CD4-positive, alpha-beta memory T cell (primary cell): ENCODE measurements around the gene NAALADL2. TPM values are rescaled to one million over a fixed set of nuclear protein-coding genes. Genes with fewer than 3 reads are reported as not detected.
"Not testable (repeated sequence)": the region's sequence is repeated elsewhere in the genome, so short reads cannot be mapped to it uniquely, and the experiment has no call there.

Experiments
- CTCF ChIA-PET: fragments of 350-600 bp; sonication (Branson Sonifier 250); formaldehyde crosslinking; loops from one replicate; lab custom pipeline; 2021; ENCODE audit warnings: inconsistent platforms; ENCODE audit not compliant: partially characterized antibody; lab: Charles Lee
- POLR2A ChIA-PET: fragments of 350-600 bp; sonication (Branson Sonifier 250); formaldehyde crosslinking; loops from one replicate; lab custom pipeline; 2021; ENCODE audit not compliant: partially characterized antibody; lab: Charles Lee
- DNase-seq, 5 donors: peaks; one replicate each; pipeline versions ENCODE4 v3.0.0 to v3.0.0-alpha.2; 2020 to 2022; ENCODE audit warnings: mixed read lengths in 1 of 5
- H3K27ac ChIP-seq: one replicate; pipeline ENCODE4 v1.7.0; 2013; ENCODE audit warnings: low read depth, low read length
- H3K27me3 ChIP-seq: 2 replicates; pipeline ENCODE4 v1.7.0; 2013; ENCODE audit warnings: mild to moderate bottlenecking, low read length, moderate library complexity; ENCODE audit not compliant: insufficient read depth
- H3K36me3 ChIP-seq: 2 replicates; pipeline ENCODE4 v1.7.0; 2013; ENCODE audit warnings: mild to moderate bottlenecking, low read length, moderate library complexity; ENCODE audit not compliant: insufficient read depth
- H3K4me1 ChIP-seq: 2 replicates; pipeline ENCODE4 v1.7.0; 2013; ENCODE audit warnings: mild to moderate bottlenecking, low read length, moderate library complexity; ENCODE audit not compliant: insufficient read depth
- H3K4me3 ChIP-seq, 2 donors: one replicate each; pipeline ENCODE4 v1.7.0; 2013; ENCODE audit warnings: low read length in 2 of 2, mild to moderate bottlenecking in 1 of 2
- H3K9me3 ChIP-seq, 2 donors: one replicate each; pipeline ENCODE4 v1.7.0; 2013; ENCODE audit warnings: low read length in 2 of 2, control low read depth in 1 of 2; ENCODE audit not compliant: control insufficient read depth in 1 of 2
- H3K27ac Mint-ChIP-seq, 7 donors: one replicate each; pipeline ENCODE4 v1.8.0; 2020 to 2021; ENCODE audit warnings: mixed read lengths in 7 of 7, mild to moderate bottlenecking in 6 of 7, inconsistent platforms in 3 of 7, moderate library complexity in 3 of 7
- H3K27me3 Mint-ChIP-seq, 2 donors: one replicate each; pipeline ENCODE4 v1.8.0; 2020 to 2021; ENCODE audit warnings: mixed read lengths in 2 of 2
- H3K36me3 Mint-ChIP-seq, 2 donors: one replicate each; pipeline ENCODE4 v1.8.0; 2020 to 2021; ENCODE audit warnings: mixed read lengths in 2 of 2, inconsistent platforms in 1 of 2, mild to moderate bottlenecking in 1 of 2
- H3K4me1 Mint-ChIP-seq, 4 donors: one replicate each; pipeline ENCODE4 v1.8.0; 2020 to 2021; ENCODE audit warnings: mixed read lengths in 4 of 4, mild to moderate bottlenecking in 1 of 4
- H3K4me3 Mint-ChIP-seq, 8 donors: one replicate each; pipeline ENCODE4 v1.8.0; 2020 to 2021; ENCODE audit warnings: mixed read lengths in 8 of 8, mild to moderate bottlenecking in 7 of 8, moderate library complexity in 6 of 8, inconsistent platforms in 3 of 8
- H3K9me3 Mint-ChIP-seq, 8 donors: one replicate each; pipeline ENCODE4 v1.8.0; 2020 to 2021; ENCODE audit warnings: mixed read lengths in 8 of 8, mild to moderate bottlenecking in 5 of 8, inconsistent platforms in 3 of 8, moderate library complexity in 1 of 8
- intact Hi-C: fragments of 100-400 bp; cut with micrococcal nuclease; formaldehyde crosslinking; loops from one replicate; pipeline ENCODE4 v1.15.1; 2023
- polyA plus RNA-seq, 2 donors: library from polyadenylated mRNA; unstranded; fragments of 300-500 nt; fragmentation: Illumina TruSeq; gene quantifications; one replicate each; pipeline ENCODE4 v1.2.3, GENCODE V29; 2021
- total RNA-seq, 2 experiments: library from RNA; stranded (reverse); gene quantifications; one replicate each; pipeline ENCODE4 v1.2.3, GENCODE V29; 2021

The NAALADL2 gene
- total and polyA plus RNA-seq, 4 experiments from 2014 or later = not detected

DNA sequence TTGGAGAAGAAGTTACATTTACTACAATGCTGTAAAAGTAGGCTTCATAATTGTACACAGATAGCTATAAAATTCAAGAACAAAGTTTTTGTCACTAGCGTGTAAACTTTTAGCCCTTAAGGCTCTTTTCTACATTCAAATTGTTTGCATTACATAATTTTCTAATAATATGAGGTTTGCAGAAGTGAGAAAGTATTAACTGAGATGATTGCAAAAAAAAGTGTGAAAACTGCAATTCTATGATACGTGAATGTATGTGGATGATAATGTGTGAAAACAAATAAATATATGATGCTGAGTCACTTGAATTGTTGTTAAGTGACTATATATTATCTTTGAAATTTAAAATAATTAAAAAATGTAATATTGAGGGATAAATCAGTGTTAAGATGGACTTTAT is 557.5 kb downstream of the NAALADL2 start:
- Mint-ChIP-seq H3K4me1 (no peaks in the 10 kb centered on the region), H3K4me3 (no peak overlapping the region), H3K27ac (no peak overlapping the region), H3K9me3 (peaks cover 0 to 7% (median 3%) of the 10 kb centered on the region in 8 donors), H3K36me3 (no peaks in the 10 kb centered on the region), H3K27me3 (no peaks in the 10 kb centered on the region)
- H3K4me1 ChIP-seq = no peaks in the 10 kb centered on the region
- no peaks in the 10 kb centered on the region for H3K27me3 ChIP-seq
- no peak overlapping the region for H3K27ac ChIP-seq
- DNase-seq = no peak
- intact Hi-C loops = no loop called here
- POLR2A ChIA-PET = no interaction called here
- no peaks in the 10 kb centered on the region for H3K36me3 ChIP-seq
- H3K4me3 ChIP-seq = no peak overlapping the region
- CTCF ChIA-PET = no interaction called here
- H3K9me3 ChIP-seq = no peaks in the 10 kb centered on the region

GRCh38 chr3:175417426-175417825 is 558.3 kb downstream of the NAALADL2 start:
- H3K4me1 Mint-ChIP-seq = no peaks in the 10 kb centered on the region
- DNase-seq = no peak
- no peaks in the 10 kb centered on the region for H3K27me3 Mint-ChIP-seq
- CTCF ChIA-PET = no interaction called here
- no peak overlapping the region for H3K27ac Mint-ChIP-seq
- H3K27me3 ChIP-seq = no peaks in the 10 kb centered on the region
- intact Hi-C loops = no loop called here
- no peak overlapping the region for H3K4me3 Mint-ChIP-seq
- no peaks in the 10 kb centered on the region for H3K36me3 ChIP-seq
- POLR2A ChIA-PET = no interaction called here
- no peaks in the 10 kb centered on the region for H3K9me3 ChIP-seq
- H3K36me3 Mint-ChIP-seq = no peaks in the 10 kb centered on the region
- peaks cover 0 to 5% (median 4%) of the 10 kb centered on the region in 8 donors for H3K9me3 Mint-ChIP-seq
- no peak overlapping the region for H3K27ac ChIP-seq
- no peaks in the 10 kb centered on the region for H3K4me1 ChIP-seq
- no peak overlapping the region for H3K4me3 ChIP-seq

DNA sequence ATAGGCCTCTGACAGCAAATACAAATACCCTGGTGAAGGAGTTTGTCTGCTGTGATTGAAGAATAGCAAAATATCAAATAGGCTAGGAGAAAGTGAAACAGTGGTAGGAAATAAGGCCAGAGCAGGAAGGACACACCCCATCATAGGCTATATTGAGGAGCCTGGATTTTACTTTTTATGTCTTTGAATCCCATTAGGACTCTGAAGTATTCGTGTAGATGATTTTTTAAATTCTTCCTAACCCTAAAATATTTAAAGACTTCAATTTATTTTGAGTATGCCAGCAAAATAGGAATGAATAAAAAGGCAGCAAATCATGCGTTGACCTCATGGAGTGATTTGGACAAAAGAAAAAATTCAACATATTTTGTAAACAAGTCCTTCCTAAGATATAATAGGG is 562.8 kb downstream of the NAALADL2 start:
- POLR2A ChIA-PET = no interaction called here
- H3K36me3 Mint-ChIP-seq = no peaks in the 10 kb centered on the region
- no peaks in the 10 kb centered on the region for H3K27me3 Mint-ChIP-seq
- Histone ChIP-seq H3K27me3 (no peaks in the 10 kb centered on the region), H3K27ac (no peak overlapping the region), H3K9me3 (no peaks in the 10 kb centered on the region), H3K4me3 (no peak overlapping the region), H3K36me3 (no peaks in the 10 kb centered on the region), H3K4me1 (no peaks in the 10 kb centered on the region)
- H3K4me3 Mint-ChIP-seq = no peak overlapping the region
- intact Hi-C loops = no loop called here
- DNase-seq = no peak
- H3K27ac Mint-ChIP-seq = no peak overlapping the region
- CTCF ChIA-PET = no interaction called here
- H3K4me1 Mint-ChIP-seq = no peaks in the 10 kb centered on the region
- H3K9me3 Mint-ChIP-seq = peaks cover 0 to 9% (median 5%) of the 10 kb centered on the region in 8 donors

GRCh38 chr3:175422744-175423143 is 563.6 kb downstream of the NAALADL2 start:
- Mint-ChIP-seq H3K36me3 (no peaks in the 10 kb centered on the region), H3K9me3 (peaks cover 0 to 9% (median 4%) of the 10 kb centered on the region in 8 donors), H3K4me3 (no peak overlapping the region), H3K27me3 (no peaks in the 10 kb centered on the region), H3K4me1 (no peaks in the 10 kb centered on the region), H3K27ac (no peak overlapping the region)
- H3K27me3 ChIP-seq = no peaks in the 10 kb centered on the region
- CTCF ChIA-PET = no interaction called here
- H3K4me1 ChIP-seq = no peaks in the 10 kb centered on the region
- H3K36me3 ChIP-seq = no peaks in the 10 kb centered on the region
- POLR2A ChIA-PET = no interaction called here
- no peak overlapping the region for H3K27ac ChIP-seq
- no peaks in the 10 kb centered on the region for H3K9me3 ChIP-seq
- DNase-seq = no peak
- intact Hi-C loops = no loop called here
- H3K4me3 ChIP-seq = no peak overlapping the region

DNA sequence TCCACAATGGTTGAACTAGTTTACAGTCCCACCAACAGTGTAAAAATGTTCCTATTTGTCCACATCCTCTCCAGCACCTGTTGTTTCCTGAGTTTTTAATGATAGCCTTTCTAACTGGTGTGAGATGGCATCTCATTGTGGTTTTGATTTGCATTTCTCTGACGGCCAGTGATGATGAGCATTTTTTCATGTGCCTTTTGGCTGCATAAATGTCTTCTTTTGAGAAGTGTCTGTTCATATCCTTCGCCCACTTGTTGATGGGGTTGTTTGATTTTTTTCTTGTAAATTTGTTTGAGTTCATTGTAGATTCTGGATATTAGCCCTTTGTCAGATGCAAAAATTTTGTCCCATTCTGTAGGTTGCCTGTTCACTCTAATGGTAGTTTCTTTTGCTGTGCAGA is 564.7 kb downstream of the NAALADL2 start:
- H3K27ac ChIP-seq, H3K27ac Mint-ChIP-seq, CTCF ChIA-PET, H3K27me3 ChIP-seq, H3K4me1 ChIP-seq, H3K9me3 Mint-ChIP-seq, DNase-seq, H3K4me1 Mint-ChIP-seq, H3K27me3 Mint-ChIP-seq, H3K36me3 Mint-ChIP-seq, H3K9me3 ChIP-seq, H3K4me3 Mint-ChIP-seq, H3K36me3 ChIP-seq, H3K4me3 ChIP-seq, POLR2A ChIA-PET, intact Hi-C loops: not testable (repeated sequence)

GRCh38 chr3:175426805-175427204 is 567.7 kb downstream of the NAALADL2 start:
- H3K4me1 Mint-ChIP-seq = no peaks in the 10 kb centered on the region
- CTCF ChIA-PET = no interaction called here
- no peaks in the 10 kb centered on the region for H3K9me3 ChIP-seq
- H3K4me3 ChIP-seq = no peak overlapping the region
- H3K27ac ChIP-seq = no peak overlapping the region
- H3K4me1 ChIP-seq = no peaks in the 10 kb centered on the region
- H3K9me3 Mint-ChIP-seq = peaks cover 0 to 7% (median 2%) of the 10 kb centered on the region in 8 donors
- POLR2A ChIA-PET = no interaction called here
- H3K36me3 ChIP-seq = no peaks in the 10 kb centered on the region
- no peaks in the 10 kb centered on the region for H3K27me3 ChIP-seq
- H3K27ac Mint-ChIP-seq = no peak overlapping the region
- no peaks in the 10 kb centered on the region for H3K27me3 Mint-ChIP-seq
- no peak for DNase-seq
- intact Hi-C loops = no loop called here
- no peak overlapping the region for H3K4me3 Mint-ChIP-seq
- H3K36me3 Mint-ChIP-seq = no peaks in the 10 kb centered on the region

DNA sequence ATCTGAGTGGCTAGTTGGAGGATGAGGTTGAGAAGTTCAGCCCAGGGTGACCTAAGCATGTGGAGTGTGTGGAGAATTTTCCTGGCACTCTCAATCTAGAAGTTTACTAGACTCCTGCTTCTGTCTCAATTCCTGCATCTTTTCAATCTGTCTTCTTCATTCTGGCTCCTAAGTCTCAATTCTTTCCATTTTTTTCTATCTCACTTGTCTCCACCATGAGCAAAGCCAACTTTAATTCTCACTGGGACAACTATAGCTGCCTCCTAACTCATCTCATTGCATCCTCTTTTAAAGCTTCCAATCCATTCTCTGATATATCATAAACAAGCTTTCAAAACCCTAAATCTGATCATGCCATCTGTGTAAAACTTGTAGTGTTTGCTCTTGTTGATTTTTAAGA is 569.3 kb downstream of the NAALADL2 start:
- H3K4me3 ChIP-seq = no peak overlapping the region
- CTCF ChIA-PET = no interaction called here
- no peak overlapping the region for H3K27ac ChIP-seq
- H3K27me3 Mint-ChIP-seq = no peaks in the 10 kb centered on the region
- DNase-seq = no peak
- H3K36me3 Mint-ChIP-seq = no peaks in the 10 kb centered on the region
- H3K4me1 Mint-ChIP-seq = no peaks in the 10 kb centered on the region
- no peaks in the 10 kb centered on the region for H3K36me3 ChIP-seq
- intact Hi-C loops = no loop called here
- no peaks in the 10 kb centered on the region for H3K27me3 ChIP-seq
- peaks cover 0 to 7% (median 0%) of the 10 kb centered on the region in 8 donors for H3K9me3 Mint-ChIP-seq
- no peak overlapping the region for H3K4me3 Mint-ChIP-seq
- POLR2A ChIA-PET = no interaction called here
- H3K4me1 ChIP-seq = no peaks in the 10 kb centered on the region
- no peaks in the 10 kb centered on the region for H3K9me3 ChIP-seq
- H3K27ac Mint-ChIP-seq = no peak overlapping the region
